GM18517 (cell line): ENCODE data around the gene IL17C.
A peak's percentile ranks its signal among the peaks of the same experiment; 100 is the strongest.
"Not testable (repeated sequence)": the region's sequence is repeated elsewhere in the genome, so short reads cannot be mapped to it uniquely, and the experiment has no call there.

Experiments
- ATAC-seq: cut with Tn5 transposase; IDR thresholded peaks from one replicate; pipeline ENCODE4 v1.9.1; 2021; ENCODE audit warnings: mild to moderate bottlenecking, moderate library complexity; ENCODE audit not compliant: unreplicated experiment

The IL17C gene

GRCh38 chr16:88655733-88656281 is 17.4 kb downstream of the IL17C start:
- ATAC-seq: no peak

GRCh38 chr16:88656291-88656980 is 18.1 kb downstream of the IL17C start:
- ATAC-seq: no peak

GRCh38 chr16:88657371-88657770 is 19.0 kb downstream of the IL17C start:
- ATAC-seq: no peak

GRCh38 chr16:88658714-88659113 is 20.3 kb downstream of the IL17C start:
- ATAC-seq: no peak

- no peak for ATAC-seq
Observed at GRCh38 chr16:88659160-88659559, 20.8 kb downstream of the IL17C start.

- no peak for ATAC-seq
Observed at GRCh38 chr16:88661468-88661867, 23.1 kb downstream of the IL17C start.

- ATAC-seq: peak; percentile 12
Observed at GRCh38 chr16:88662222-88662842, 24.0 kb downstream of the IL17C start.

- ATAC-seq: peak; percentile 87
Observed at GRCh38 chr16:88662843-88663606, 24.7 kb downstream of the IL17C start, which contains the start of gene MVD. MVD (minus strand) TSS chr16:88663091; CDS start chr16:88663080, 11 bp downstream.

- ATAC-seq: no peak
Observed at GRCh38 chr16:88665148-88665547, 26.8 kb downstream of the IL17C start.

- ATAC-seq: no peak
Observed at GRCh38 chr16:88665570-88665969, 27.2 kb downstream of the IL17C start.

- no peak for ATAC-seq
Observed at GRCh38 chr16:88667461-88667860, 29.1 kb downstream of the IL17C start.

GRCh38 chr16:88669493-88669892 is 31.1 kb downstream of the IL17C start:
- ATAC-seq: not testable (repeated sequence)

- no peak for ATAC-seq
Observed at GRCh38 chr16:88669980-88670379, 31.6 kb downstream of the IL17C start.

- no peak for ATAC-seq
Observed at GRCh38 chr16:88671806-88672205, 33.4 kb downstream of the IL17C start.

- ATAC-seq: no peak
Observed at GRCh38 chr16:88672776-88673175, 34.4 kb downstream of the IL17C start.

GRCh38 chr16:88673716-88674379 is 35.5 kb downstream of the IL17C start:
- no peak for ATAC-seq

- no peak for ATAC-seq
Observed at GRCh38 chr16:88676502-88677242, 38.3 kb downstream of the IL17C start.

- no peak for ATAC-seq
Observed at GRCh38 chr16:88677721-88678120, 39.3 kb downstream of the IL17C start.

GRCh38 chr16:88678224-88678979 is 40.0 kb downstream of the IL17C start:
- no peak for ATAC-seq
